Lower lobe of right lung (tissue), 2 donors: Measurements from ENCODE around the gene RPS6KA6. TPM values are rescaled to one million over a fixed set of nuclear protein-coding genes. Genes with fewer than 3 reads are reported as not detected.

ENCODE experiments used
- ATAC-seq, 2 donors: fragments of 200-7000 bp; cut with Tn5 transposase; one replicate each; pipeline ENCODE4 v1.9.1; 2020 to 2022; ENCODE audit warnings: mild to moderate bottlenecking in 2 of 2, moderate library complexity in 2 of 2
- DNase-seq: peaks from one replicate; pipeline ENCODE4 v3.0.0-alpha.2; 2020
- H3K27ac ChIP-seq: fragments of 200-600 bp; one replicate; pipeline ENCODE4 v1.8.0; 2022
- H3K27me3 ChIP-seq: fragments of 200-600 bp; one replicate; pipeline ENCODE4 v1.8.0; 2022; ENCODE audit warnings: low read depth
- H3K36me3 ChIP-seq: fragments of 200-600 bp; one replicate; pipeline ENCODE4 v1.8.0; 2022; ENCODE audit warnings: mild to moderate bottlenecking
- H3K4me1 ChIP-seq: fragments of 200-600 bp; one replicate; pipeline ENCODE4 v1.8.0; 2022
- H3K4me3 ChIP-seq: fragments of 200-600 bp; one replicate; pipeline ENCODE4 v1.8.0; 2022; ENCODE audit warnings: mild to moderate bottlenecking
- H3K9me3 ChIP-seq: fragments of 200-600 bp; one replicate; pipeline ENCODE4 v1.8.0; 2022
- intact Hi-C: fragments of 100-400 bp; cut with DNase I; formaldehyde crosslinking; loops from one replicate; pipeline ENCODE4 v1.11.0; 2022
- total RNA-seq: library from RNA; stranded (reverse); fragmentation: NEBNext Ultra II Directional; extraction: Animal tissue kit (Norgen Biotek cat#: 25700); gene quantifications from one replicate; pipeline ENCODE4 v1.2.1, GENCODE V29; 2021
- TF ChIP-seq, protein P1 (sequence below): fragments of 200-600 bp; IDR thresholded peaks from one replicate; pipeline ENCODE4 v1.8.0; 2022; ENCODE audit warnings: antibody characterized with exemption, mild to moderate bottlenecking
- donor health status: DM: no; HTN: yes; CAD: no; lungs with severe emphysema.

The RPS6KA6 gene
- total RNA-seq, 1 donor from 2014 or later: 1.9 TPM

DNA sequence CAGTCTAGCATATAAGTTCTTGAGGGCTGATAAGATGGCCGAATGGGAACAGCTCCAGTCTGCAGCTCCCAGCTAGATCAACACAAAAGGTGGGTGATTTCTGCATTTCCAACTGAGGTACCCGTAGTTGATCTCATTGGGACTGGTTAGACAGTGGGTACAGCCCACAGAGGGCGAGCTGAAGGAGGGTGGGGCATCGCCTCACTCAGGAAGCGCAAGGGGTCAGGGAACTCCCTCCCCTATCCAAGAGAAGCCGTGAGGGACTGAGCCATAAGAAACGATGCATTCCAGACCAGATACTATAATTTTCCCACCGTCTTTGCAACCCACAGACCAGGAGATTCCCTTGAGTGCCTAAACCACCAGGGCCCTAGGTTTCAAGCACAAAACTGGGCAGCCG, 109.0 kb downstream of the RPS6KA6 start:
- Histone ChIP-seq H3K27ac (no peak overlapping the region), H3K36me3 (no peaks in the 10 kb centered on the region), H3K4me1 (no peaks in the 10 kb centered on the region), H3K4me3 (no peak overlapping the region), H3K9me3 (no peaks in the 10 kb centered on the region), H3K27me3 (no peaks in the 10 kb centered on the region)
- TF ChIP-seq, protein P1, sequence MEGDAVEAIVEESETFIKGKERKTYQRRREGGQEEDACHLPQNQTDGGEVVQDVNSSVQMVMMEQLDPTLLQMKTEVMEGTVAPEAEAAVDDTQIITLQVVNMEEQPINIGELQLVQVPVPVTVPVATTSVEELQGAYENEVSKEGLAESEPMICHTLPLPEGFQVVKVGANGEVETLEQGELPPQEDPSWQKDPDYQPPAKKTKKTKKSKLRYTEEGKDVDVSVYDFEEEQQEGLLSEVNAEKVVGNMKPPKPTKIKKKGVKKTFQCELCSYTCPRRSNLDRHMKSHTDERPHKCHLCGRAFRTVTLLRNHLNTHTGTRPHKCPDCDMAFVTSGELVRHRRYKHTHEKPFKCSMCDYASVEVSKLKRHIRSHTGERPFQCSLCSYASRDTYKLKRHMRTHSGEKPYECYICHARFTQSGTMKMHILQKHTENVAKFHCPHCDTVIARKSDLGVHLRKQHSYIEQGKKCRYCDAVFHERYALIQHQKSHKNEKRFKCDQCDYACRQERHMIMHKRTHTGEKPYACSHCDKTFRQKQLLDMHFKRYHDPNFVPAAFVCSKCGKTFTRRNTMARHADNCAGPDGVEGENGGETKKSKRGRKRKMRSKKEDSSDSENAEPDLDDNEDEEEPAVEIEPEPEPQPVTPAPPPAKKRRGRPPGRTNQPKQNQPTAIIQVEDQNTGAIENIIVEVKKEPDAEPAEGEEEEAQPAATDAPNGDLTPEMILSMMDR: no peak
- DNase-seq: no peak
- intact Hi-C loops: no loop called here
- ATAC-seq: no peak

DNA sequence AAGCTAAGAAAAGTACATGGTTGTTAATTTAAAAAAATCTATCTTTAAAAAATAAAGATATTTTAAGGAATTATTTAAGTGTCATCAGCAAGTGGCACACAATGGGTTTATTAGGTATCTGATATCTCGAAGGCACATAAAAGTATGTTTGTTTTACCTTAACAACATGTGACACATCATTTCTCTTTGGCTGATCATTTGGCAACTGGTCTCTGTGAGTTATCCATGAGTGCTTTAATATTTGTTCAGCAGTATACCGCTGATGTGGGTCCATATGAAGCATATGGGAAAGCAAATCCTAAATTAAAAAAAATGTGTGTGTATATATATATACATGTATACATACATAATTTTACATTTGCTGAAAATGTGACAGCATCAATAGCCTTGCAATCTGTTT, 123.2 kb downstream of the RPS6KA6 start:
- Histone ChIP-seq H3K4me1 (no peaks in the 10 kb centered on the region), H3K4me3 (no peak overlapping the region), H3K27me3 (no peaks in the 10 kb centered on the region), H3K36me3 (no peaks in the 10 kb centered on the region), H3K27ac (no peak overlapping the region), H3K9me3 (no peaks in the 10 kb centered on the region)
- ATAC-seq (no peak), DNase-seq (no peak)
- intact Hi-C loops: no loop called here
- TF ChIP-seq, protein P1: no peak

DNA sequence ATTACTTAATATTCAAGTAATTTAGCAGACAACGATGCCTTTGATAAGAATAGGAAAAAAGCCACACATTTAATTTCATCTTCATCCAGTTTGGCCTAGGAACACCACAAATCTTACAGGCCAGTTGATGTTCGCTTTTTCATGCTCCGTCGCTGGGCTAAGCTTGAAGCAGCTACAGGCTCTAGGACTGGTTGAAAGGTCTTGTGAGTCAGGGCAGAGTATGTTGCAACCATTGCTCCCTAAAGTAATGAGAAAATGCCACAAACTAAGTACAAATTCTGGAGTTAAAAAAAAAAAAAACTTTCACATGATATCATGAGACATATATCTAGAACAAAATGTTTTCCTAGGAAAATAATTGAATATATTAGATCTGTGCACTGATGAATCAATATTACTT, 123.8 kb downstream of the RPS6KA6 start:
- intact Hi-C loops: no loop called here
- no peaks in the 10 kb centered on the region for H3K36me3 ChIP-seq
- no peaks in the 10 kb centered on the region for H3K27me3 ChIP-seq
- H3K4me3 ChIP-seq: no peak overlapping the region
- no peaks in the 10 kb centered on the region for H3K4me1 ChIP-seq
- ATAC-seq: peak in 1 of 2 donors; percentile 35
- H3K27ac ChIP-seq: no peak overlapping the region
- TF ChIP-seq, protein P1: no peak
- no peak for DNase-seq
- no peaks in the 10 kb centered on the region for H3K9me3 ChIP-seq

DNA sequence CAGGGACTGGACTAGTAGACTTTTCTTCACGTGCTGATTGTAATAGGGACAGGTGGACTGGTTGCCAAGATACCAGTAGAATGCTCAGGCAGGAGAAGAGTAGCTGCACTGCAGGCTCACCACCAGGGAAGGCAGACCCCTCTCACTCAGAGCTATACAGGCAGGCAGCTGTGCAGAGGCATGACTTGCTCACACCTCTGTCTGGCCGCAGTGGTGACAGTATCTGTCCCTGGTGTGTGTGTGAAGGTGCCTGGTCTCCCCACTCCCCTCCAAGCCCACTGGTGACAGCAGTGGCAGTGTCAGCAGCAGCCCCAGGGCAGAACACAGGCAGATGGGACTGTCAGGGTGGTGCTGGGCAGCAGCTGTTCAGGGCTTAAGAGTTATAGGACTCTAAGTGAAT, 140.7 kb downstream of the RPS6KA6 start:
- Histone ChIP-seq H3K9me3 (no peaks in the 10 kb centered on the region), H3K36me3 (no peaks in the 10 kb centered on the region), H3K27me3 (no peaks in the 10 kb centered on the region), H3K27ac (no peak overlapping the region), H3K4me1 (no peaks in the 10 kb centered on the region), H3K4me3 (no peak overlapping the region)
- TF ChIP-seq, protein P1: no peak
- no peak for DNase-seq
- intact Hi-C loops: no loop called here
- no peak for ATAC-seq

DNA sequence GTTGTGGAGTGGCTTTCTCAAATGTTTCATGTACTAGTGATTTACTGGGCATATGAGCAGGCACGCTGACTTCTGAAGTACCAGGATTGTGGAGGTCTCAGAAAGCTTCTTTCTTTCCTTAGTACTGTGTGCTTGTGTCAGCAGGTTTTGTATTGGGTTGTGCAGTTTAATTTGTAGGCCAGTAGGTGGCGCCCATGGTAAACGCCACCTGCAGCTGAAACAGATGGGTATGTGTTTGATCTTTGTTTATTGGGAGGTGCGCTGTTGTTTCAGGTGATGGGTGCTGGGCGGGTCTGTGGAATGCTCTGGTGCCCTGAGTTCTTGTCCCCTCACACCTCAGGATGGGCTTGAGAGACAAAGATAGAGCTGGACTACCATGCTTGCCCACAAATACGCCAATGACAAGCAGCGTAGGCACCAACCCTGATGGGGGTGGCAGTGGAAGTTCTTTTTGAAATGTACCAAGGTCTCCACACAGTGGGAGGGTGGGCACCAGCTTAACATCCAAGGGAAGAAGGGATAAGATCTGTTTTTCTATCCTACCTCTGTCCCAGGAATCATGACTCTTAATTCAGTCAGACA, 141.5 kb downstream of the RPS6KA6 start:
- Histone ChIP-seq H3K27me3 (no peaks in the 10 kb centered on the region), H3K36me3 (no peaks in the 10 kb centered on the region), H3K4me1 (no peaks in the 10 kb centered on the region), H3K9me3 (no peaks in the 10 kb centered on the region), H3K27ac (no peak overlapping the region), H3K4me3 (no peak overlapping the region)
- intact Hi-C loops: no loop called here
- TF ChIP-seq, protein P1: peak; percentile 52
- DNase-seq (no peak), ATAC-seq (peak in 1 of 2 donors; percentile 73)
